IMR-90 (cell line): ENCODE results near the gene CTDSPL. TPM values are rescaled to one million over a fixed set of nuclear protein-coding genes. Genes with fewer than 3 reads are reported as not detected.
A peak's percentile ranks its signal among the peaks of the same experiment; 100 is the strongest.

Experiments used
- ATAC-seq: fragments of 200-7000 bp; cut with Tn5 transposase; 2 replicates; pipeline ENCODE4 v1.9.1; 2020; ENCODE audit warnings: low read depth, mild to moderate bottlenecking, moderate library complexity
- BruUV-seq: library from RNA; stranded (reverse); fragments of 400-500 nt; replicated peaks from 2 replicates; lab custom pipeline; 2021; lab: Mats Ljungman, UMichigan
- CTCF ChIA-PET: fragments of 300-600 bp; formaldehyde crosslinking; extraction: SDS; loops from one replicate; lab custom pipeline; 2021; ENCODE audit warnings: antibody characterized with exemption; lab: Yijun Ruan, JAX
- POLR2A ChIA-PET: fragments of 300-600 bp; sonication (Branson Sonifier 250); formaldehyde crosslinking; loops from one replicate; lab custom pipeline; 2022; ENCODE audit warnings: antibody characterized with exemption; ENCODE audit not compliant: unreplicated experiment; lab: Charles Lee
- DNase-seq: peaks from one replicate; pipeline ENCODE4 v3.0.0; 2013
- H2AFZ ChIP-seq: replicated peaks from 2 replicates; pipeline ENCODE3; 2013; ENCODE audit warnings: low read length, mild to moderate bottlenecking; ENCODE audit not compliant: poor library complexity
- H2AK5ac ChIP-seq: 2 replicates; pipeline ENCODE4 v1.6.1; 2013; ENCODE audit warnings: low read depth, low read length, inconsistent platforms
- H2AK9ac ChIP-seq: replicated peaks from 2 replicates; pipeline ENCODE3; 2013; ENCODE audit warnings: mild to moderate bottlenecking, low read depth, low read length, moderate library complexity; ENCODE audit not compliant: poor library complexity
- H2BK120ac ChIP-seq: 2 replicates; pipeline ENCODE4 v1.6.1; 2013; ENCODE audit warnings: low read depth, low read length, inconsistent platforms
- H2BK15ac ChIP-seq: 3 replicates; pipeline ENCODE4 v1.6.1; 2013; ENCODE audit warnings: low read depth, low read length, inconsistent platforms
- H2BK20ac ChIP-seq: 2 replicates; pipeline ENCODE4 v1.6.1; 2013; ENCODE audit warnings: low read depth, mild to moderate bottlenecking, inconsistent platforms, low read length, moderate library complexity
- H2BK5ac ChIP-seq: 2 replicates; pipeline ENCODE4 v1.6.1; 2013; ENCODE audit warnings: mild to moderate bottlenecking, low read depth, low read length, inconsistent platforms; ENCODE audit not compliant: poor library complexity, severe bottlenecking
- H3K14ac ChIP-seq: replicated peaks from 2 replicates; pipeline ENCODE4 v1.6.1; 2013; ENCODE audit warnings: low read depth, low read length, inconsistent platforms
- H3K18ac ChIP-seq: 2 replicates; pipeline ENCODE4 v1.6.1; 2013; ENCODE audit warnings: low read depth, low read length, control low read depth
- H3K23ac ChIP-seq: 2 replicates; pipeline ENCODE4 v1.6.1; 2013; ENCODE audit warnings: low read depth, low read length, inconsistent platforms
- H3K27ac ChIP-seq: 2 replicates; pipeline ENCODE4 v1.5.1; 2013; ENCODE audit warnings: mild to moderate bottlenecking, control low read depth, low read length; ENCODE audit not compliant: insufficient read depth
- H3K27me3 ChIP-seq: 2 replicates; pipeline ENCODE4 v1.6.1; 2013; ENCODE audit warnings: low read length; ENCODE audit not compliant: control insufficient read depth, insufficient read depth
- H3K36me3 ChIP-seq: 2 replicates; pipeline ENCODE4 v1.6.1; 2013; ENCODE audit warnings: low read length, mixed read lengths; ENCODE audit not compliant: control insufficient read depth, insufficient read depth
- H3K4ac ChIP-seq: 2 replicates; pipeline ENCODE4 v1.6.1; 2013; ENCODE audit warnings: low read depth, low read length, inconsistent platforms
- H3K4me1 ChIP-seq: 2 replicates; pipeline ENCODE4 v1.6.1; 2013; ENCODE audit warnings: low read length, mixed read lengths; ENCODE audit not compliant: control insufficient read depth, insufficient read depth
- H3K4me2 ChIP-seq: 2 replicates; pipeline ENCODE4 v1.6.1; 2013; ENCODE audit warnings: low read depth, mild to moderate bottlenecking, control low read depth, low read length, moderate library complexity
- H3K4me3 ChIP-seq: 2 replicates; pipeline ENCODE4 v1.5.1; 2013; ENCODE audit warnings: low read depth, mild to moderate bottlenecking, control low read depth, low read length, moderate library complexity; ENCODE audit not compliant: insufficient read depth
- H3K56ac ChIP-seq: 2 replicates; pipeline ENCODE4 v1.6.1; 2013; ENCODE audit warnings: low read length, inconsistent platforms; ENCODE audit not compliant: insufficient read depth; ENCODE audit errors: extremely low read depth
- H3K79me1 ChIP-seq, 2 experiments: 2 replicates each; pipeline ENCODE4 v1.6.1; 2013; ENCODE audit warnings: low read length in 2 of 2, inconsistent platforms in 1 of 2, low read depth in 1 of 2
- H3K9ac ChIP-seq: 2 replicates; pipeline ENCODE4 v1.6.1; 2013; ENCODE audit warnings: low read depth, low read length, control low read depth
- H3K9me1 ChIP-seq: 2 replicates; pipeline ENCODE4 v1.6.1; 2013; ENCODE audit warnings: low read length, inconsistent platforms; ENCODE audit not compliant: insufficient read depth
- H3K9me3 ChIP-seq: 2 replicates; pipeline ENCODE4 v1.6.1; 2013; ENCODE audit warnings: low read length; ENCODE audit not compliant: control insufficient read depth, insufficient read depth
- H4K20me1 ChIP-seq: 2 replicates; pipeline ENCODE4 v1.6.1; 2013; ENCODE audit warnings: low read length, inconsistent platforms; ENCODE audit not compliant: insufficient read depth
- H4K5ac ChIP-seq: 2 replicates; pipeline ENCODE4 v1.6.1; 2013; ENCODE audit warnings: mild to moderate bottlenecking, low read depth, low read length, control low read depth
- H4K8ac ChIP-seq, 2 experiments: 2 replicates each; pipeline ENCODE4 v1.6.1; 2013; ENCODE audit warnings: low read depth in 2 of 2, low read length in 2 of 2, control low read depth in 1 of 2, inconsistent platforms in 1 of 2
- H4K91ac ChIP-seq: 2 replicates; pipeline ENCODE4 v1.6.1; 2013; ENCODE audit warnings: low read depth, low read length, inconsistent platforms; ENCODE audit not compliant: insufficient read depth
- BHLHE40 ChIP-seq: fragments of 150-350 bp; IDR thresholded peaks from 2 replicates; pipeline ENCODE4 v1.6.1; 2016; ENCODE audit warnings: mild to moderate bottlenecking, low read depth, low read length
- FOS ChIP-seq: fragments of 150-350 bp; IDR thresholded peaks from 2 replicates; pipeline ENCODE4 v1.6.1; 2016; ENCODE audit warnings: low read depth, low read length
- MAZ ChIP-seq: IDR thresholded peaks from 2 replicates; pipeline ENCODE4 v1.6.1; 2012; ENCODE audit warnings: low read depth, mild to moderate bottlenecking, low read length, improper control_type of control experiment, moderate library complexity, borderline replicate concordance
- POLR2A ChIP-seq: IDR thresholded peaks from 2 replicates; pipeline ENCODE4 v1.6.1; 2012; ENCODE audit warnings: mild to moderate bottlenecking, low read depth, low read length
- RCOR1 ChIP-seq: IDR thresholded peaks from 2 replicates; pipeline ENCODE4 v1.6.1; 2012; ENCODE audit warnings: mild to moderate bottlenecking, low read length, improper control_type of control experiment; ENCODE audit not compliant: insufficient replicate concordance
- WGBS, 2 experiments: methylation state at CpG; one replicate each; pipeline versions ENCODE4 v1.1.5 to v1.1.7; 2013; ENCODE audit warnings: missing lambda C conversion rate in 2 of 2; ENCODE audit not compliant: insufficient read length in 1 of 2; ENCODE audit errors: extremely low coverage in 2 of 2; 5-methylcytosine and 5-hydroxymethylcytosine counted together
- dilution Hi-C: fragments of 300-500 bp; cut with HindIII; formaldehyde crosslinking; loops from one replicate; pipeline ENCODE4 v1.14.3; 2018; ENCODE audit warnings: low sequenced_read_pairs; ENCODE audit not compliant: unreplicated experiment
- in situ Hi-C: fragments of 300-500 bp; cut with MboI; formaldehyde crosslinking; loops from 3 replicates; pipeline ENCODE4 v1.14.3; 2019; ENCODE audit warnings: low sequenced_read_pairs, inconsistent platforms, mixed read lengths
- intact Hi-C: fragments of 100-400 bp; cut with micrococcal nuclease; formaldehyde crosslinking; loops from 2 replicates; pipeline ENCODE4 v1.10.0; 2022
- polyA plus RNA-seq, 3 experiments: library from polyadenylated mRNA; depleted of rRNA; stranded (reverse); fragments of >200 nt; gene quantifications; 2 replicates each; pipeline ENCODE4 v1.2.3, GENCODE V29; 2012; ENCODE audit warnings: low replicate concordance in 1 of 3
- total RNA-seq: library from RNA; depleted of rRNA; stranded (reverse); fragments of >200 nt; gene quantifications from 2 replicates; pipeline ENCODE4 v1.2.3, GENCODE V29; 2012

CTDSPL gene
- total and polyA plus RNA-seq, 2 of the 4 experiments (the other 2 are of a cell fraction), result 24.5 to 29.0 TPM

DNA sequence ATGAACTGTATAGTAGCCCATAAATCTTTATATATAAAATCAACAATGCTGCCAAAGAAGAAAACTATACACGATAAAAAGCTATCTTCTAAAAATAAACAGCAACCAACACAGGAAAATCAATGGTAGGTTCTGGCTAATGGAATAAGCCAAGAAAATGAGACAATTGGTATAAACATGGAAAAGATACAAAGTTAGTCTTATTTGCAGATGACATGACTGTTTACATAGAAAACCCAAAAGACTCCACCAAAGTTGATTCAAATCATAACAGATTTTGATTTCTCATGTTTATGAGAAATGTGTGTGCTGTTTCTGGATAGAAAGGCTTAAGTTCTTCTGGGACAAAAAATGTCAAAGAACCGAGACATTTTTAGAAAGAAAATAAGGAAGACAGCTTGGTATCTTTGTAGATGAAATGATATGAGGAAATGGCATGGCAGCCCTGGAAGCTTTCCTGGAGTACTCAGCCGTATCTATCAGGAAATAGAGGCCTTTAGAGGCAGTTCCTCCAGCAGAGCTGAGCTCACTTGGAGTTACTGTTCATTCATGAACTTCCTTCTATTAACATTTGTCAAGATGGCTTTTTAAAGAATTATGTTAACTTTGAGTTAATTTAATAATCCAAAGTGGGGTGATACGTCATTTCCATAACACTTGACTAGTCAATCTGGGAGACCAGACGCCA is 92.2 kb downstream of the CTDSPL start:
- H2AK9ac ChIP-seq, result no peak overlapping the region

More for the DNA sequence above, 92.2 kb downstream of the CTDSPL start:
- H3K14ac ChIP-seq, result no peak overlapping the region
- DNase-seq, result no peak
- H3K18ac ChIP-seq, result no peak overlapping the region; the same call in 1 of the 2 replicates
- in situ Hi-C loops, result no loop called here
- TF ChIP-seq MAZ (no peak), RCOR1 (no peak), FOS (no peak), POLR2A (no peak), BHLHE40 (no peak)
- H3K27ac ChIP-seq, result peak overlapping the region; percentile 53; the same call in 1 of the 2 replicates
- no peak overlapping the region for H2BK20ac ChIP-seq
- no peak for ATAC-seq
- H3K9me3 ChIP-seq, result no peaks in the 10 kb centered on the region
- no peaks in the 10 kb centered on the region for H3K27me3 ChIP-seq
- peaks cover 9% of the 10 kb centered on the region for H3K9me1 ChIP-seq
- H3K4ac ChIP-seq, result no peak overlapping the region
- no peak overlapping the region for H3K4me3 ChIP-seq
- no peak overlapping the region for H2BK5ac ChIP-seq
- no peak overlapping the region for H3K23ac ChIP-seq
- no peaks in the 10 kb centered on the region for H4K20me1 ChIP-seq
- CTCF ChIA-PET, result interaction anchor here (1.6 kb wide), 1 partner anchor 43 kb away, joined by 3 read pairs; no protein-coding TSS in a partner anchor
- H2AK5ac ChIP-seq, result no peak overlapping the region
- dilution Hi-C loops, result no loop called here
- POLR2A ChIA-PET, result no interaction called here
- no peak overlapping the region for H4K91ac ChIP-seq
- H4K5ac ChIP-seq, result no peak overlapping the region
- H3K36me3 ChIP-seq, result peaks cover 4% of the 10 kb centered on the region
- peaks cover 13% of the 10 kb centered on the region for H3K4me1 ChIP-seq
- no peak overlapping the region for H4K8ac ChIP-seq
- no peak overlapping the region for H3K56ac ChIP-seq
- WGBS, 2 experiments, result 43% methylated on average over 1 of the region's 5 CpGs; no CpG with 5 or more reads in 1 of the 2 experiments
- H3K79me1 ChIP-seq, result peaks cover 8 to 20% of the 10 kb centered on the region in 2 experiments; a peak in 2 of 4 replicates
- H2BK15ac ChIP-seq, result no peak overlapping the region
- H2BK120ac ChIP-seq, result no peak overlapping the region
- no peak overlapping the region for H2AFZ ChIP-seq
- H3K9ac ChIP-seq, result no peak overlapping the region
- BruUV-seq, result no TSS peak
- H3K4me2 ChIP-seq, result no peak overlapping the region
- intact Hi-C loops, result loop anchor here (5.0 kb wide), 1 partner anchor 507 kb away; no protein-coding TSS in a partner anchor
